GM20000 (cell line): ENCODE measurements around the gene HOXB6.

Experiments used
- DNase-seq: peaks from one replicate; pipeline ENCODE4 v3.0.0; 2012; ENCODE audit warnings: low spot score
- CTCF ChIP-seq: IDR thresholded peaks from 2 replicates; pipeline ENCODE4 v1.5.1; 2012; ENCODE audit warnings: mild to moderate bottlenecking, control low read depth; ENCODE audit errors: extremely low read depth, missing control alignments

HOXB6 gene

GRCh38 chr17:48546924-48547807, 57.6 kb downstream of the HOXB6 start:
- no peak for TF ChIP-seq CTCF
- DNase-seq, result no peak

GRCh38 chr17:48546137-48546923, 58.5 kb downstream of the HOXB6 start:
- DNase-seq, result no peak
- no peak for TF ChIP-seq CTCF
